ENCODE data around the gene DPP7. TPM values are rescaled to one million over a fixed set of nuclear protein-coding genes. Genes with fewer than 3 reads are reported as not detected.
A peak's percentile ranks its signal among the peaks of the same experiment; 100 is the strongest.

The DPP7 gene
- total and polyA plus RNA-seq, 11 donors, result 96.6 to 260 (median 119) TPM

DNA sequence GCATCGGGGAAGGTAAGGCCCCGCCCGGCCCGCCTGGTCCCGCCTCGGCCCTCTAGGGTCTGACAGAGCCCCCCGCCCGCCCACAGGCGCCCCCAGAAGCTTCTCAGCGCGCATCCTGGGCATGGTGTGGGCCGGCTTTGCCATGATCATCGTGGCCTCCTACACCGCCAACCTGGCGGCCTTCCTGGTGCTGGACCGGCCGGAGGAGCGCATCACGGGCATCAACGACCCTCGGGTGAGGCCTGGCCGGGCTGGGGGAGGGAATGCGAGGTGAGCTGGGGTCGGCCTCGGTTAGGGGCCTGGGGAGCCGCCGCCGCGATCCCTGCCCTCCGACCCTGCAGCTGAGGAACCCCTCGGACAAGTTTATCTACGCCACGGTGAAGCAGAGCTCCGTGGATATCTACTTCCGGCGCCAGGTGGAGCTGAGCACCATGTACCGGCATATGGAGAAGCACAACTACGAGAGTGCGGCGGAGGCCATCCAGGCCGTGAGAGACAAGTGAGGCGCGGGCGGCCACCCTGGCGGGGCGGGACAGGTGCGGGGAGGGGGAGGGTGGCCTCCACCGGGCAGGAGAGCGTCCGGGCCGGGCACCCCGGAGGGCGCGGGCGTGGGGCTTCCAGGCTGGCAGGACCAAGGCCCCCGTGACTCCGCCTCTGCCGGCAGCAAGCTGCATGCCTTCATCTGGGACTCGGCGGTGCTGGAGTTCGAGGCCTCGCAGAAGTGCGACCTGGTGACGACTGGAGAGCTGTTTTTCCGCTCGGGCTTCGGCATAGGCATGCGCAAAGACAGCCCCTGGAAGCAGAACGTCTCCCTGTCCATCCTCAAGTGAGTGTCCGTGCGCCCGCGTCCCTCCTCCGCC, 48.2 kb upstream of the DPP7 start:
- peaks cover 70 to 100% (median 96%) of the 10 kb centered on the region in 9 donors for H3K27me3 ChIP-seq
- no peaks in the 10 kb centered on the region for H3K36me3 ChIP-seq
- intact Hi-C loops (cut with DNase I), result no loop called here
- ATAC-seq (peak in 2 of 4 donors; percentile 41 to 44), DNase-seq (no peak)
- H3K4me1 ChIP-seq, result peaks cover 0 to 30% (median 12%) of the 10 kb centered on the region in 12 donors
- H3K4me3 ChIP-seq, result peak overlapping the region in 10 of 12 donors; percentile 15 to 41 (median 32)
- TF ChIP-seq, protein P1, sequence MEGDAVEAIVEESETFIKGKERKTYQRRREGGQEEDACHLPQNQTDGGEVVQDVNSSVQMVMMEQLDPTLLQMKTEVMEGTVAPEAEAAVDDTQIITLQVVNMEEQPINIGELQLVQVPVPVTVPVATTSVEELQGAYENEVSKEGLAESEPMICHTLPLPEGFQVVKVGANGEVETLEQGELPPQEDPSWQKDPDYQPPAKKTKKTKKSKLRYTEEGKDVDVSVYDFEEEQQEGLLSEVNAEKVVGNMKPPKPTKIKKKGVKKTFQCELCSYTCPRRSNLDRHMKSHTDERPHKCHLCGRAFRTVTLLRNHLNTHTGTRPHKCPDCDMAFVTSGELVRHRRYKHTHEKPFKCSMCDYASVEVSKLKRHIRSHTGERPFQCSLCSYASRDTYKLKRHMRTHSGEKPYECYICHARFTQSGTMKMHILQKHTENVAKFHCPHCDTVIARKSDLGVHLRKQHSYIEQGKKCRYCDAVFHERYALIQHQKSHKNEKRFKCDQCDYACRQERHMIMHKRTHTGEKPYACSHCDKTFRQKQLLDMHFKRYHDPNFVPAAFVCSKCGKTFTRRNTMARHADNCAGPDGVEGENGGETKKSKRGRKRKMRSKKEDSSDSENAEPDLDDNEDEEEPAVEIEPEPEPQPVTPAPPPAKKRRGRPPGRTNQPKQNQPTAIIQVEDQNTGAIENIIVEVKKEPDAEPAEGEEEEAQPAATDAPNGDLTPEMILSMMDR (IDR thresholded peaks at IDR 0.05), result peak in 3 of 12 donors; percentile 6 to 22 (median 11)
- no peak for TF ChIP-seq POLR2A (IDR thresholded peaks at IDR 0.05)
- no peaks in the 10 kb centered on the region for H3K9me3 ChIP-seq
- H3K27ac ChIP-seq, result no peak overlapping the region
- 5 to 9% (median 6%) methylated on average over 20 to 74 of the region's 74 CpGs for WGBS, 4 donors

DNA sequence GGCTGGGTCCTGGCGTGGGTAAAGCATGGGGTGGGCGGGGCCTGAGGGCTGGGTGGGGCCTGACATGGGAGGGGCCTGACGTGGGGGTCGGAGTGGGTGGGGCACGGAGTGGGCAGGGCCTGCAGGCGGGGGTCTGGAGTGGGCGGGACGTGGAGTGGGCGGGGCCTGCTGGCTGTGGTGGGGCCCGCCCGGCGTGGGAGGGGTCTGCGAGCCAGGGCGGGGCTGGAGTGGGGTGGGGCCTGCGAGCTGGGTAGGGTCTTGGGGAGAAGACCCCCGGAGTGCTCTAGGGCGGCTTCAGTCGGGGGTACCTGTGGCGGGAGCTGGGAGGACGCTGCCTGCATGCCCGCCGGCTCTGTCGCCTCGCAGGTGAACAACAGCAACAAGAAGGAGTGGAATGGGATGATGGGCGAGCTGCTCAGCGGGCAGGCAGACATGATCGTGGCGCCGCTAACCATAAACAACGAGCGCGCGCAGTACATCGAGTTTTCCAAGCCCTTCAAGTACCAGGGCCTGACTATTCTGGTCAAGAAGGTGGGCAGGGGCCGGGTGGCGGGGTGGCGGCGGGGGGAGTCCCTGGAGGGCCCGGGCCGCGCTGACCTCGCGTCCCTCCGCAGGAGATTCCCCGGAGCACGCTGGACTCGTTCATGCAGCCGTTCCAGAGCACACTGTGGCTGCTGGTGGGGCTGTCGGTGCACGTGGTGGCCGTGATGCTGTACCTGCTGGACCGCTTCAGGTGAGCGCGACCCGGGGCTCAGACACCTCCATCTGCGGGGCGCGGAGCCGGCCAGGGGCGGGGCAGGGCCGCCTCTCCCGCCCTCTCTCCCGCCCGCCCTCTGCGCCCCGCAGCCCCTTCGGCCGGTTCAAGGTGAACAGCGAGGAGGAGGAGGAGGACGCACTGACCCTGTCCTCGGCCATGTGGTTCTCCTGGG, 47.3 kb upstream of the DPP7 start:
- intact Hi-C loops (cut with DNase I), result no loop called here
- DNase-seq (no peak), ATAC-seq (no peak)
- Histone ChIP-seq H3K27ac (no peak overlapping the region), H3K36me3 (no peaks in the 10 kb centered on the region), H3K4me1 (peaks cover 0 to 24% (median 10%) of the 10 kb centered on the region in 12 donors), H3K9me3 (no peaks in the 10 kb centered on the region), H3K27me3 (peaks cover 68 to 100% (median 93%) of the 10 kb centered on the region in 9 donors), H3K4me3 (no peak overlapping the region)
- TF ChIP-seq, protein P1 (IDR thresholded peaks at IDR 0.05), result no peak
- TF ChIP-seq POLR2A (IDR thresholded peaks at IDR 0.05), result no peak
- WGBS, 4 donors, result 6 to 9% (median 8%) methylated on average over 16 to 69 of the region's 71 CpGs

DNA sequence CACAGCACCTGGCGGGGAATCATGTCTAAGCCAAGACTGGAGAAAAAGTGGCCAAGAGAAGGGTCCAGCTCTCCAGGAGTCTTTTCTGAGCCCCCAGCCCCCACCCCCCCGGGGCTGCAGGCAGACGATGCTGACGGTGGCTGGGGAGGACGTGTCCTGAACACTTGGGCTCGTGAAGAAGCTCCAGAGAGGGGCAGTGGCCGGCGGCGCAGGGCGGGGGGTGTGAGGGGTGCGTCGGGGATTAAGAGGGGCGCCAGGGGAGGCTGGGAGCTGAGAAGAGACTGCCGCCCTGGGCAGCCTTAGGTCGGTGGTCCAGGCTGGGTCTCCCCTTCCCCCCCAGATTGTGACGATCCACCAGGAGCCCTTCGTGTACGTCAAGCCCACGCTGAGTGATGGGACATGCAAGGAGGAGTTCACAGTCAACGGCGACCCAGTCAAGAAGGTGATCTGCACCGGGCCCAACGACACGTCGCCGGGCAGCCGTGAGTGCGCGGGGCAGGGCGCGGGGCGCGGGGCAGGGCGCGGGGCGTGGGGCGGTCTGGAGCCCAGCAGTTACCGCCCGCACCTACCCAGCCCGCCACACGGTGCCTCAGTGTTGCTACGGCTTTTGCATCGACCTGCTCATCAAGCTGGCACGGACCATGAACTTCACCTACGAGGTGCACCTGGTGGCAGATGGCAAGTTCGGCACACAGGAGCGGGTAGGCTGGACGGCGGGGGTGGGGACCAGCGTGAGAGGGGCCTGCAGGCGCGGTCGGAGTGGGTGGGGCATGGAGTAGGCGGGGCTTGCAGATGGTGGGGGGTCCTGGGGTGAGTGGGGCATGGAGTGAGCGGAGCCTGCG, 46.4 kb upstream of the DPP7 start:
- intact Hi-C loops (cut with DNase I), result no loop called here
- peaks cover 60 to 100% (median 93%) of the 10 kb centered on the region in 9 donors for H3K27me3 ChIP-seq
- no peak for DNase-seq
- no peak for ATAC-seq
- TF ChIP-seq, protein P1 (IDR thresholded peaks at IDR 0.05), result no peak
- no peak for TF ChIP-seq POLR2A (IDR thresholded peaks at IDR 0.05)
- no peak overlapping the region for H3K27ac ChIP-seq
- H3K9me3 ChIP-seq, result no peaks in the 10 kb centered on the region
- no peaks in the 10 kb centered on the region for H3K36me3 ChIP-seq
- H3K4me1 ChIP-seq, result peaks cover 0 to 31% (median 13%) of the 10 kb centered on the region in 12 donors
- H3K4me3 ChIP-seq, result no peak overlapping the region
- 30 to 36% (median 32%) methylated on average over 27 to 56 of the region's 56 CpGs for WGBS, 4 donors
